Lower leg skin (tissue), 3 donors: ENCODE data around the gene ADGRL1.

Experiments used
- CTCF ChIP-seq, 3 donors: fragments of 450-650 bp; IDR thresholded peaks; one replicate each; pipeline ENCODE4 v1.5.1; 2016; ENCODE audit warnings: antibody characterized with exemption in 3 of 3, mild to moderate bottlenecking in 3 of 3, moderate library complexity in 2 of 3
- POLR2A ChIP-seq, 2 donors: fragments of 450-650 bp; IDR thresholded peaks; one replicate each; pipeline ENCODE4 v1.6.1; 2016 to 2017; ENCODE audit warnings: antibody characterized with exemption in 2 of 2, mild to moderate bottlenecking in 1 of 2, moderate library complexity in 1 of 2

GRCh38 chr19:14162871-14163297 lies 43.1 kb downstream of the ADGRL1 start:
- TF ChIP-seq CTCF (IDR thresholded peaks at IDR 0.05) (no peak), POLR2A (IDR thresholded peaks at IDR 0.05) (no peak)
